AG08396 (cell line): Measurements from ENCODE around the gene CYP2E1.
A peak's percentile ranks its signal among the peaks of the same experiment; 100 is the strongest.
"Not testable (repeated sequence)": the region's sequence is repeated elsewhere in the genome, so short reads cannot be mapped to it uniquely, and the experiment has no call there.

Source experiments
- DNase-seq: peaks from one replicate; pipeline ENCODE4 v3.0.0; 2012; ENCODE audit warnings: low spot score, mixed read lengths

Gene CYP2E1

DNA sequence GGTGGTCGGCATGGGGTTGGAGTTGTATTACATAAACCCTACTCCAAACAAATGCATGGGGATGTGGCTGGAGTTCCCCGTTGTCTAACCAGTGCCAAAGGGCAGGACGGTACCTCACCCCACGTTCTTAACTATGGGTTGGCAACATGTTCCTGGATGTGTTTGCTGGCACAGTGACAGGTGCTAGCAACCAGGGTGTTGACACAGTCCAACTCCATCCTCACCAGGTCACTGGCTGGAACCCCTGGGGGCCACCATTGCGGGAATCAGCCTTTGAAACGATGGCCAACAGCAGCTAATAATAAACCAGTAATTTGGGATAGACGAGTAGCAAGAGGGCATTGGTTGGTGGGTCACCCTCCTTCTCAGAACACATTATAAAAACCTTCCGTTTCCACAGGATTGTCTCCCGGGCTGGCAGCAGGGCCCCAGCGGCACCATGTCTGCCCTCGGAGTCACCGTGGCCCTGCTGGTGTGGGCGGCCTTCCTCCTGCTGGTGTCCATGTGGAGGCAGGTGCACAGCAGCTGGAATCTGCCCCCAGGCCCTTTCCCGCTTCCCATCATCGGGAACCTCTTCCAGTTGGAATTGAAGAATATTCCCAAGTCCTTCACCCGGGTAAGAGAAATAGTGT, at the start of gene CYP2E1:
TSS of gene CYP2E1 (plus strand) at position 407 of the 632 bp plus-strand sequence. CDS start at position 440, 33 bp downstream.
- no peak for DNase-seq

DNA sequence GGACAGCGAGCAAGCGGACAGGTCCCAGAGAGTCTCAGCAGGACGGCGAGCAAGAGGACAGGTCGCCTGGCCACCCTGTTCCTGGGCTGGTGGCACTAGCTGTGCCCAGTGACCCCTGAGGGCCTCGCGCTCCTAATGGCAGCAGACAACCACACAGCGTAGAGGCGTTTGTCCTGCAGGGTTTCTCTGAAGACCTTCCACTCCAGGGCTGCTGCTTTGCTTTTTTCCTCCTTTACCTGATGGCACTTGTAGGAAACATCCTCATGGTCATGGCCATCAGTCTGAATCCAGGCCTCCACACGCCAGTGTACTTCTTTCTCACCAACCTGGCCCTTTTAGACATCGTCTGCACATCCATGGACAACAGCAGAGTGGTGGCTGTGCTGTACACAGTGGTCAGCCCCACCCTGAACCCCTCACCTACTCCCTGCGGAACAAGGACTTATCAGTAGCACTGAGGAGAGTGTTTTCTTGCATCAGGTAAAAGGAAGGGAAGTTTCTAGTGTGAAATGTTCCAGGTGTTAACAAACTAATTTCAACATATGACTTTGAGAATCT, 46.0 kb upstream of the CYP2E1 start:
- DNase-seq = no peak

DNA sequence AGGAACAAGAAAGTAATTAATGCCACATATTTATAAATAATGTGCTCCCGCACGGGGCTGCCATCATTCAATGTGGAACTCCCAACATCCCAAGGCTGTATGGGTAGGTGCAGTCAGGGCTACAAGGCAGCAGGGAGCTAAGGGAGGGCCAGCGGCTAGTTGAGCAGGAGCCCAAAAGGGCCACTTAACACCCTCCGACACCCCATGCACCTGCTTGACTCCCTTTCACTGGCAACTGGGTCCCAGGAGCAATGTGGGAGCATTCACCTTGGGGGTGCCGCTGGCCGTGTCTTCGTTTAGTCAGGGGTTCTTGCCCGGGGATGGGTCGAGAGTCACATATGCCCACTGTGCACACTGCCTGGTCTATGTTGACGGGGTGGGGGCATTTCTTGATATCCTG, 45.5 kb upstream of the CYP2E1 start:
- DNase-seq = no peak

DNA sequence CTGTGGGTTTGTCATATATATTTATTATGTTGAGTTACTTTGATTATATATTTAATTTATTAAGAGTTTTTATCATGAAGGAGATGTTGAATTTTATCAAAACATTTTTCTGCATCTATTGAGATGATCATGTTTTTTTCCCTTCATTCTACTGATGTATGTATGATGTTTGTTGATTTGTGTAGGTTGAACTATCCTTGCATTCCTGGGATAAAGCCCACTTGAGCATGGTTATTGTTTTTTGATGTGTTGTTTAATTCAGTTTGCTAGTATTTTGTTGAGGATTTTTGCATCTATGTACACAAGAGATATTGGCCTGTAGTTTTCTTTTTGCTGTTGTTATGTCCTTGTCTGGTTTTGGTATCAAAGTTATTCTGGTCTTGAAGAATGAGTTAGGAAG, 42.3 kb upstream of the CYP2E1 start:
- no peak for DNase-seq

DNA sequence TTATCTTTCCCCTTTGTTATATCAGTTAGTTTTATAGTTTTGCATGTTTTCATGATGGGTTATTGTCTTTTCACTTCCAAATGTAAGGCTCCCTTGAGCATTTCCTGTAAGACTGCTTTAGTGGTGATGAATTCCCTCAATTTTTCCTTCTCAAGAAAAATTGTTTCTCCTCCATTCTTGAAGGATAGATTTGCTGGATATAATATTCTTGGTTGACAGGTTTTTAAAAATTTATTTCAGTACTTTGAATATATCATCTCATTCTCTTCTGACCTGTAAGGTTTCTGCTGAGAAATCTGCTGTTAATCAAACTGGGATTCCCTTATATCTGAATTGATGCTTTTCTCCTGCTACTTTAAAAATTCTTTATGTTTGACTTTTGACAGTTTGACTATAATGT, 40.1 kb upstream of the CYP2E1 start:
- no peak for DNase-seq

DNA sequence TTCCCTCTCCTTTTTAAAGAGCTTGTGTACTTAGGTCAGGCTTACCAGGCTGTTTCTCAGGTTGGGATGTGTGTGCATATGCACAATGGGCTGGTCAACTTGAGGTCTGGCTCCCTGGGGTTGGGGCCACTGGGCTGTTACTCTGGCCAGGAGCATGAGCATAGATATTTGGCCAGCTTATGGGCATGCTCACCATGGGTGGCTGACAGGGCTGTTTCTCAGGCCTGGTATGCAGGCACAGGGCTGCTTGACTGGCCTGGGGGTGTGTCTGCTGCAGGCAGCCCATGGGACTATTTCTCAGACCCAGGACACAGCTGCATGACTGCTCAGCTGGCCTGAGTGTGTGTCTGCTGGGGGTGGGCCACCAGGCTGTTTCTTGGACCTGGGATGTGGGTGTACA, 38.8 kb upstream of the CYP2E1 start:
- DNase-seq = no peak

DNA sequence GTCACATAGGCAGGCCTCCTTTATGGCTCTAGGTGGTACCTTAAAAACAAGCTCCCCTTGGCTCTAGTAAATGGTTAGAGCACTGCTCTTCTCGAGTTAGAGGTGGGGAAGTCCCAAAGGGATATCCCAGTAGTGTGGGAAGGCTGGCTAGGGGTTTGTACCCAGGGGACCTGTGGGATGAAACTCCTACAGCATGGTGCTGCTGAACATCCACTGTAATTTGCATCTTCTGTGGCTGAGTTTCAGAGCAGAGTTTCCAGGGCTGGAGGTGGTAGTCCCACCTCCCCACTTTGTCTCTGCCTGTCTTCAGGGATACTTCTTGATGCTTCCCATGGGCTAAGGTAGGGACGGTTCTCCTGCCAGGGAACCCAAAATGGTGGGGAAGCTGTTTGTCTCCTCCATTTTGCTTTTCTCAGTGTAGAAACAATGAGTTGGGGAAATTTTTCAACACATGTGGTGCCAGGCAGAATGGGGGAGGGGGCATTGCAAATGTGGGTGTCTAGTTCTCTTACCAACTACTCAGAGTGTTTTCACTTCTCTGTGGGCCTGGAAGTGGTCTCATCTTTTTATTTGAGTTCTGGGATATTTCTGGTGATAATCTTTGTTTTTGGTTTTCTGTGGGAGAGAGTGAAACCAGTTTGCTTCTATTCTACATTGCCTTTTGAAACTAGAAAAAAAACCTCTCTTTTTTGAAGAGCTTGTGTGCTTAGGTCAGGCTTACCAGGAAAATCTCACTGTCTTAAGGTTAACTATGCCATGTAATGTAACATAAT, 37.2 kb upstream of the CYP2E1 start:
- no peak for DNase-seq

DNA sequence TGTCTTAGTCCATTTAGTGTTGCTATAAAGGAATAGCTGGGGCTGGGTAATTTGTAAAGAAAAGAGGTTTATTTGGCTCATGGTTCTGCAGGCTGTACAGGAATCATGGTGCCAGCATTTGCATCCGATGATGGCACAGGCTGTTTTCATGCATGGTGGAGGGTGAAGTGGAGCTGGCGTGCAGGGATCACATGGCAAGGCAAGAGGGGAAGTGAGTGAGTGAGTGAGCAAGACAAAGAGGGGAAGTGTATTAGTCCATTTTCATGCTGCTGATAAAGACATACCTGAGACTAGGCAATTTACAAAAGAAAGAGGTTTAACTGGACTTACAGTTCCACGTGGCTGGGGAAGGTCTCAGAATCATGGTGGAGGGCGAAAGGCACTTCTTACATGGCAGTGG, 33.6 kb upstream of the CYP2E1 start:
- not testable (repeated sequence) for DNase-seq

DNA sequence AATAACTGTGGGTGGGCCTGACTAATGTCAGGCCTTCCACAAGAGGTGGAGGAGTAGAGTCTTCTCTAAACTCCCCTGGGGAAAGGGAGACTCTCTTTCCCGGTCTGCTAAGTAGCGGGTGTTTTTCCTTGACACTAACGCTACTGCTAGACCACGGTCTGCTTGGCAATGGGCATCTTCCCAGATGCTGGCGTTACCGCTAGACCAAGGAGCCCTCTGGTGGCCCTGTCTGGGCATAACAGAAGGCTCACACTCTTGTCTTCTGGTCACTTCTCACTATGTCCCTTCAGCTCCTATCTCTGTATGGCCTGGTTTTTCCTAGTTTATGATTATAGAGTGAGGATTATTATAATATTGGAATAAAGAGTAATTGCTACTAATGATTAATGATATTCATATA, 29.8 kb upstream of the CYP2E1 start:
- not testable (repeated sequence) for DNase-seq

DNA sequence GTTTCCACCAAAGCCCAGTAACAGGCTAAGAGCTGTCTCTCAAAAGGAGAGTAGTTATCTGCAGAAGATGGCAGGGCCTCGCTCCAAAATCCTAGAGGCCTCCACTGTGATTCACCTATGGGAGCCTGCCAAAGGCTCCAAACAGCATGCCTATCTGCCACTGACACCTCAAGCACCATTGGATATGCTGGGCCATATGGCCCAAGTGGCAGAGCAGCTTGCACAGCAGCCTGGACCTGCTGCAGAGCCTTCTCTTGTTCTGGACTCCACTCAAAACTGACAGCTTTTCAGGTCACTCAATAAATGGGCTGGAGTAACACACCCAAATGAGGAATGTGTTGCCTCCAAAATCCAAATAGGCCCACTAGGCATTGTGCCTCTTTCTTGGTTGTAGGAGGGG, 28.0 kb upstream of the CYP2E1 start:
- DNase-seq = not testable (repeated sequence)

DNA sequence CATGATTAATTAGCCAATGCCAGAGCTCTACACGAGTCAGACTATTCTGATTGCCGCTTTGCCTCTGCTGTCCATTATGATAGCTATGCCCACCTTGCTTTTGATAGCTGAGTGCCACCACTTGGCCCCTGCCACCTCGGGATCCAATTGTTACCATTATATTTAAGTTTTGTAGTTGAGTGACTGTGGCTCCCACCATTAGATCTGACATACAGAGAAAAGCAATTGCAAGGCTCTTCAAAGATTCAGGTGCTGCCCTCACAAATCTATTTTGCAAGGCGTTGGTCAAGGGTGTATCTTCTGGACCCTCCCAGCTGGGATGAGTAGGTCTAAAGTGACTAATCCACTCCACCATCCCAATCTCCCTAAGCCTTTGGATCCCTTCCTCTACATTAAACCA, 26.3 kb upstream of the CYP2E1 start:
- DNase-seq = not testable (repeated sequence)

DNA sequence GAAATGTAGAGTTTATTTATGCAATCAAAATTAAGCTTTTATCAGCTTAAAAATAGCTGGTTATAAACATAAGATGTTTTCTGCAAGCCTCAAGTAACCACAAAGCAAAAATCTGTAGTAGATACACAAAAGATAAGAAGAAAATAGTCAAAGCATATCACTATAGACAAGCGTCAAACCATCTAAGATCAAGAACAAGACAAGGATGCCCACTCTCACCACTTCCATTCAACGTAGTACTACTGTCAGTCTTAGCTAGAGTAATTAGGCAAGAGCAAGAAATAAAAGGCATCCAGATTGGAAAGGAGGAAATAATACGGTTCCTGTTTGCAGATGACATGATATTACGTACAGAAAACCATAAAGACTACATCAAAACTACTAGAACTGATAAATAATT, 17.5 kb upstream of the CYP2E1 start:
- no peak for DNase-seq

DNA sequence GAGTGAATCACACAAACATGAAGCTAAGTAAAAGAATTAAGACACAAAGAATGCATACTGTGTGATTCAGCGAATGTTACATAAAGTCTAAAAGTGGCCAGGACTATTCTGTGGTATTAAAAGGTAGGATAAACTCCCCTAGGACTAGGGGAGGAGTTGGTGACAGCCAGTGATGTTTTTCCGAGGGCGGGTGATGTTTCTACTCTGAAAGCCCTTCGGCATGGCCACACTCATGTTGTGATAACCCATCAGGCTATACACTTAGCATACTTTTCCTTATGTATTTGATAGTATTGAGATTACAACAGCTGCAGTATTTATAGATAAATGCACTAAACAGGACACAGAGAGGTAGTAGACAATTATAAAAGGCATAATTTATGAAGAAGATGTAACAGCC, 15.8 kb upstream of the CYP2E1 start:
- DNase-seq = no peak

DNA sequence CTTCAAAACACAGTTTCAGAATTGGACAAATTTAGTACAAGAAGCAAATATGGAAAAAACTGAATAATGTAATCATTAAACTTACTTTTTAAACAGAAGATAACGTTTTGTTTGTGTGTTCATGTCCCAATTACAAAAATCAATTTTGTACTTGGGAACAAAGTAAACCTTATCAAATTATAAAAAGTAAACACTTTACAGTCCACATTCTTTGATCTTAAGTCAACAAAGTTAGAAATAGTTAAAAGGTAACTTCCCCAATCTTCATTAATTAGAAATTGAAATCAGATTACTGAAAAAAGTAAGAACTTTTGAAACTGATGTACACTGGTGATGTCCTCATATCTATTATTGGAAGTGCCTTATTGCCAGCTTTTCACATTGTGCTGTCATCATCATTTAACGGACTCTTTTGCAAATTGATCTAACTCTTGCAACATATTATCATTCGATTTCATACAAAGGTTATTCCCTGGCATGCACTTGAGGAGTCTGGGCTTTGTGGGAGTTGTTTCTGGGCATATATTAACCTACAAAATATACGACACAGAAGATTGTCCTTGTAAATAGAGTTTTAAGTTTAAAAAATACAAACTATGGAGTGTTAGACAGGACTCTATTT, 15.1 kb upstream of the CYP2E1 start:
- DNase-seq = no peak

DNA sequence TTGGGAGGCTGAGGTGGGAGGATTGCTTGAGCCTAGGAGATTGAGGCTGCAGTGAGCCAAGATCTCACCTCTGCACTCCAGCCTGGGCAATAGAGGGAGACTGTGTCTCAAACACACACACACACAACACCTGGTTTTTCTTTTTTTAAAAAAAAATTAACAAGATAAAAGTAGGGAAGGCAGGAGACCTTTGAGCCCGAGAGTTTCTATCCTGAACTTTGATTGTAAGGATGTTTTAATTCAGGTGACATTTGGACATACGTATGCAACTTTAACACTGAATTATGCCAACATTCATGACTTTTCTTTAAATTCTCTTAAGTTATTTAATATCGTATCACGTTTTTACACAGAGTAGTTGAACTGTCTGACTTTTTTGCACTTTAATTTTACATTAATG, 11.7 kb upstream of the CYP2E1 start:
- no peak for DNase-seq

DNA sequence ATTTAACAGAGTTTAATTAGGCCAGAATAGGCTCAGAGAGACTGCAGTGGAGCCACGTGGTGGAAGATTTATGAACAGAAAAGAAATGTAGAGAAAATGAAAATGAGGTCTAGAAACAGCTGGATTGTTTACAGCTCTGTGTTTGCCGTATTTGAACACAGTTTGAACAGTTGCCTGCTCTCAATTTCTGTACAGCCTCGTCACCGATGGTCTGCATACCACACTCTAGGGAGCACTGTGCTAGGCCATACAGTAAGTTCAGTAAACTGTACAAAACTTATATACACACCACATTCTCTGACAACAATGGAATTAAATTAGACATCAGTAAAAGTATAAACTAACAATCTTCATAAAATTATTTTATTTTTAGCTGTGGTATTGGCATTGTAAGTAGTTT, 11.1 kb upstream of the CYP2E1 start:
- DNase-seq = no peak

DNA sequence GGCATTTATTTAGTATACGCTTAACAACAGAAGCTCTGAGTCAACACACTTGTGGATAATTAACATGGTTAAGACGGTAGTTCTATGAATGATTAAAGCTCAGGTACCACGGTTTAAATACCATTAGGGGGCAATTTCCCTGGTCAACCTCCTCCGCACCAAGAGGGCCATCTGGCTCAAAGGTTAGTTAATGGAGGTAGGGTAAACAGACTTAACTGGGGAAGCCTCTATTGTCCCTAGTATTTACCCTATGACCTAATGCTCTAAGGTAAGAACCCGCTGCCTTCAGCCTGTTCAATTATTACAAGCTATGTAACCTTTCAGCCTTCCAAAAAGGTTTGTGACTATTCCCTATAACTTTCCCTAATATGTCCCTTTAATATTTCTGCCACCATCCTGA, 8.6 kb upstream of the CYP2E1 start:
- not testable (repeated sequence) for DNase-seq

DNA sequence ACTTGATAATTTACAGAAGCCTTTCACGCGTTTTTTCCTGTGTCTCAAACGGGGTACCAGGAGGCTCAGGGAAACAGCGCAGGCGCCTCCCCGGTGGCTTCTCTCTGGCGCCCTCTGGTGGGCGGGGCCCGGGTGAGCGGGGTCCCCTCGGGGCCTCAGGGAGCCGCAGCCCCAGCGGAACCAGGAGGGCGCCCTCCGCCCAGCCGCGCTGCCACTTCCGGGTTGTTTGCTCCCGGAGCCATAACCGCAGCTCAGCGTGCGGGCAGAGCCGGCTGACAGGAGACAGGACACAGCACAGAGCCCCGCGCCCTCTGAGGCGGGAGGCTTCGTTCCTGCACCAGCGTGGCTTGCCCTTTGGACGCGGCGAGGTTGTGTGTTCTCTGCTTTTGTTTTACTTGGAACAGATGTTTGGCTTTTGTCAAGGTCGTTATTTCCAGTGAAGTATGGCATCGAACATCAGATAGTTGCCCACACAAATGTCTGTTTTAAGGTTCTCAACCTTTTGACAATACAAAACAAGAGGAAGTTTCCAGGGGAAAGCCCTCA, 6.9 kb upstream of the CYP2E1 start:
- DNase-seq = peak; percentile 91

DNA sequence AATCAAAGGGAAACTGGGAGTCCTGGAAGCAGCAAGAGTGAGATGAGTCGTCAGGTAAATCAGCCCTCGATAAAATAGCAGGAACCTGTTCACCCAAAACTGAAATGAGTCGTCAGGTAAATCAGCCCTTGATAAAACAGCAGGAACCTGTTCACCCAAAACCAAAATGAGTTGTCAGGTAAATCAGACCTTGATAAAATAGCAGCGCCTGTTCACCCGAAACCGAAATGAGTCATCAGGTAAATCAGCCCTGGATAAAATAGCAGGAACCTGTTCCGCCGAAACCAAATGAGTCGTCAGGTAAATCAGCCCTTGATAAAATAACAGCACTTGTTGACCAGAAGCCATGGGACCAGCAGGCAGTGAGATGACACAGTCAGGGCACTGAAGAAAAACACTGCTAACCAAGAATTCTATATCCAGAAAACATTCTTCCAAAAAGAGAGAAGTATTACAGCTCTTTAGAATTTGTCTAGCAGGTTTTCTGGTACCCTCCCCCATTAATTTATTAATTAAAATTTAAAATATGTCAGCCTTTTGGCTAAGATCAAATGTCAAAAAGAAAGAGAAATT, 3.4 kb upstream of the CYP2E1 start:
- no peak for DNase-seq

DNA sequence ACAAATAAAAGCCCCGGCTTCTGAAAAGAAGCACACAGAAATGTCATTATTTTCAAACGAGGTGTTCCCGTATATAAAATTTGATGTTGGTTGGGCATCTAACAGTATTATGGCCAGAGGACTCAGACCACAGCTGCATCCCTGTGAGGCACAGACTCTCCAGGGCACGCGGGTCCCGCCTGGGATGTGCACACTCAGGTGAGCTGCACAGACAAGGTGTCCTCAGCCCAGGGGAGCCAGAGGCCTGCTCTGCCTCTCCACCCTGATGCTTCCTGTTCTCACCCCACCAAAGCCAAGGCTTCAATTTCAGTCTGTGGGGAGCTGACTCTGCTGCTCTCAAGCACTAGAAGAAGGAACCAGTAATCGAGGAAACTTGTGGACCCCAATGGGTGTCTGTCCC, 1.7 kb upstream of the CYP2E1 start:
- DNase-seq = no peak

DNA sequence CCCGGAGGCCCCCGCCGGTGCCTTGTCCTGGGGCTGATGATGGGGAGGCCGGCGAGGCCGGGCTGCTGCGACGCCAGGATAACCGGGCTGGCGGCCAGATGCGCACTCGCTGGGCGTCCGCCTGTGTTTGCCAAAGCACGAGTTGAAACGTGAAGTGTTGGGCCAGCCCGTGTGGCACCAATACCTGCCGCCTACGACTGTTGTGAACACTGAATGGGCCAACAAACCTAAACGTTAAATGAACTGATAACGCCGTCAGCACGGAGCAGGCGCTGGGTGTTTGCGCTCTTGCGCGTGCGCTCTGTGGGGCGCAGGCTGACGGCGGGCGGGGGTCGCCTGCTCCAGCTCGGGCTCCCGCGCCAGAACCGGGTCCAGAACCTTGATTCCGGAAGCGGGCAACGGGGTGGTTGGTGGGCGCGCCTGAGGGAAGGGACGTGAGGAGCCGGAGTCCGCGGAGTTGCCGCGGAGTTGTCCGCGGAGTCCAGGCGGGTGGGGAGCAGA, 658 bp downstream of the CYP2E1 start:
- no peak for DNase-seq

DNA sequence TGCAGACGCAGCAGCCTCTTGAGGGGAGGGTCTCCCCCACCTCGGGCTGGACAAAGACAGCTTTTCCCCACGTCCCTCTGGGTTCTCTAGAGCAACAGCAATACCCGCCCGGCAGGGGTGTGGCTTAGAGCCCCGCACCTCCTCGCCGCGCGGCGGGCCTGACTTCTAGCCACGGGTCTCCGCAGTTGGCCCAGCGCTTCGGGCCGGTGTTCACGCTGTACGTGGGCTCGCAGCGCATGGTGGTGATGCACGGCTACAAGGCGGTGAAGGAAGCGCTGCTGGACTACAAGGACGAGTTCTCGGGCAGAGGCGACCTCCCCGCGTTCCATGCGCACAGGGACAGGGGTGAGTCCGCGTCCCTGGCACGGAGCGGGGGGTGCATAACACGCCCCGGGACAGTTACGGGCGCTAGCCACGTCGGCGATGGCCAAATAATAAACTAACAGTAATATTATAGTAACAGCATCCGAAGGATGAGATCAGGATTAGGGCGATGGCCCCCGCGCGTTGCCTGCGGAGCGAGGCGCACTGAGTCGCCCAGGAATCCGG, 1.2 kb downstream of the CYP2E1 start:
- DNase-seq = no peak
